ENCODE results near the gene ADAM22. TPM values are rescaled to one million over a fixed set of nuclear protein-coding genes. Genes with fewer than 3 reads are reported as not detected.
"Not testable (repeated sequence)": the region's sequence is repeated elsewhere in the genome, so short reads cannot be mapped to it uniquely, and the experiment has no call there.

Gene ADAM22
- total and polyA plus RNA-seq, 12 donors: 0.19 to 3.7 (median 1.5) TPM

- ATAC-seq (no peak), DNase-seq (no peak)
- no peak for TF ChIP-seq CTCF (IDR thresholded peaks at IDR 0.05)
- H3K27ac ChIP-seq: no peak overlapping the region
- H3K9me3 ChIP-seq: no peaks in the 10 kb centered on the region
- intact Hi-C loops (cut with DNase I): loop anchor here in 1 of 10 donors (10.0 kb wide), 1 partner anchor 59 kb away; no protein-coding TSS in a partner anchor
- no peaks in the 10 kb centered on the region for H3K27me3 ChIP-seq
- no peaks in the 10 kb centered on the region for H3K4me1 ChIP-seq
- H3K36me3 ChIP-seq: peaks cover 0 to 78% (median 0%) of the 10 kb centered on the region in 9 donors
- 93 to 96% methylated on average over 2 of the region's 2 CpGs for WGBS, 2 donors
- no peak overlapping the region for H3K4me3 ChIP-seq
Observed at GRCh38 chr7:87895363-87895762, 38.7 kb upstream of the ADAM22 start.

- ATAC-seq: no peak
- intact Hi-C loops (cut with DNase I): loop anchor here in 1 of 10 donors (10.0 kb wide), 1 partner anchor 56 kb away; no protein-coding TSS in a partner anchor
- H3K4me1 ChIP-seq: no peaks in the 10 kb centered on the region
- no peaks in the 10 kb centered on the region for H3K9me3 ChIP-seq
- no peaks in the 10 kb centered on the region for H3K27me3 ChIP-seq
- TF ChIP-seq CTCF (IDR thresholded peaks at IDR 0.05): no peak
- WGBS, 2 donors: 96 to 99% methylated on average over 2 of the region's 2 CpGs
- no peak overlapping the region for H3K27ac ChIP-seq
- peaks cover 0 to 85% (median 4%) of the 10 kb centered on the region in 9 donors for H3K36me3 ChIP-seq
- DNase-seq: no peak
- H3K4me3 ChIP-seq: no peak overlapping the region
Observed at GRCh38 chr7:87899255-87899654, 34.8 kb upstream of the ADAM22 start.

DNA sequence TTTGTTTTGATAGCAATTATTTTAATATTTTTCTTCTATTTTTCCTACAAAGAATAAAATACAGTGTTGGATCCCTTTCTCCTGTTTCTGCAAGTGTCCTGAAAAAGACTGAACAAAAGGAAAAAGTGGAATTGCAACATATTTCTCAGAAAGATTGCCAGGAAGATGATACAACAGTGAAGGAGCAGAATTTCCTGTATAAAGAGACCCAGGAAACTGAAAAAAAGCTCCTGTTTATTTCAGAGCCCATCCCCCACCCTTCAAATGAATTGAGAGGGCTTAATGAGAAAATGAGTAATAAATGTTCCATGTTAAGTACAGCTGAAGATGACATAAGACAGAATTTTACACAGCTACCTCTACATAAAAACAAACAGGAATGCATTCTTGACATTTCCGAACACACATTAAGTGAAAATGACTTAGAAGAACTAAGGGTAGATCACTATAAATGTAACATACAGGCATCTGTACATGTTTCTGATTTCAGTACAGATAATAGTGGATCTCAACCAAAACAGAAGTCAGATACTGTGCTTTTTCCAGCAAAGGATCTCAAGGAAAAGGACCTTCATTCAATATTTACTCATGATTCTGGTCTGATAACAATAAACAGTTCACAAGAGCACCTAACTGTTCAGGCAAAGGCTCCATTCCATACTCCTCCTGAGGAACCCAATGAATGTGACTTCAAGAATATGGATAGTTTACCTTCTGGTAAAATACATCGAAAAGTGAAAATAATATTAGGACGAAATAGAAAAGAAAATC lies 26.7 kb upstream of the ADAM22 start:
- H3K4me3 ChIP-seq; H3K4me1 ChIP-seq; DNase-seq; H3K27ac ChIP-seq; H3K27me3 ChIP-seq; H3K9me3 ChIP-seq; ATAC-seq; intact Hi-C loops (cut with DNase I): not testable (repeated sequence)
- H3K36me3 ChIP-seq: peaks cover 0 to 36% (median 0%) of the 10 kb centered on the region in 9 donors
- 98 to 99% methylated on average over 3 of the region's 3 CpGs for WGBS, 2 donors

DNA sequence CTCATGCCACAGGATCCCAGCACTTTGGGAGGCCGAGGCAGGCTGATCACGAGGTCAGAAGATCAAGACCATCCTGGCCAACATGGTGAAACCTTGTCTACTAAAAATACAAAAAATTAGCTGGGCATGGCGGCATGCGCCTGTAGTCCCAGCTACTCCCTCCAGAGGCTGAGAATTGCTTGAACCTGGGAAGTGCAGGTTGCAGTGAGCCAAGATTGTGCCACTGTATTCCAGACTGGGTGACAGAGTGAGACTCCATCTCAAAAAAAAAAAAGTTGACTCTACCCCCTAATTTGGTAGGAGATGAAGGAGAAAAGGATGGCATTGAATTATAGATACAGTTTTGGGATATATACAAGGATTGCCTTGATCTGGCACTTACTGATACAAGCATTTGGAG lies 25.2 kb upstream of the ADAM22 start:
- peaks cover 0 to 30% (median 0%) of the 10 kb centered on the region in 9 donors for H3K36me3 ChIP-seq
- WGBS, 2 donors: 98% methylated on average over 4 of the region's 4 CpGs
- intact Hi-C loops (cut with DNase I): not testable (repeated sequence)

DNA sequence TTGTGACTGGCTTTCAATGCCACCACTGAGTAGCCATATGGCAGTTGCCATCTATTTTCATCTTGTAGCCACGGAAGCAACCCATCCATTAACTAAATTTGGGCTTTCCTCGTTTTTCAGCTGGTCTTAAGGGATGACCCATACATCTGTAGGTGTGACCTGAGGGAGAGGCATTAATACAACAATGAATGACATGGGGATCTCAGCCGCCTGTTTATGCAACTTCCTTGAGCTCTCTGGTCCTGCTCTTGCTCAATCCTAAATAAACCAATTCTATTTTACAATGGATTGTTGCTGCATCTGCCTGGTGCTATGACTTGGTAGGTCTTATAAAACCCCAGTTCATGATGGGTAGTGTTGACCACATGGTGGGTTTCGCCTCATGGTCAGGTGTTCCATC lies 21.9 kb upstream of the ADAM22 start:
- Histone ChIP-seq H3K9me3 (no peaks in the 10 kb centered on the region), H3K4me1 (peaks cover 0 to 1% (median 0%) of the 10 kb centered on the region in 9 donors), H3K27ac (no peak overlapping the region), H3K27me3 (no peaks in the 10 kb centered on the region), H3K4me3 (no peak overlapping the region), H3K36me3 (peaks cover 0 to 9% (median 0%) of the 10 kb centered on the region in 9 donors)
- DNase-seq (no peak), ATAC-seq (no peak)
- WGBS, 2 donors: 84 to 92% methylated on average over 4 of the region's 4 CpGs
- intact Hi-C loops (cut with DNase I): no loop called here
- no peak for TF ChIP-seq CTCF (IDR thresholded peaks at IDR 0.05)

More for the DNA sequence above, 25.2 kb upstream of the ADAM22 start:
- not testable (repeated sequence) for DNase-seq, H3K27me3 ChIP-seq, H3K4me1 ChIP-seq, H3K4me3 ChIP-seq, ATAC-seq, H3K9me3 ChIP-seq, H3K27ac ChIP-seq

All from heart right ventricle (tissue), 16 donors.